Right cardiac atrium (tissue), 5 donors: ENCODE measurements around the gene RHOB. TPM values are rescaled to one million over a fixed set of nuclear protein-coding genes. Genes with fewer than 3 reads are reported as not detected.

Experiments used
- ATAC-seq, 2 donors: fragments of 200-7000 bp; cut with Tn5 transposase; one replicate each; pipeline versions ENCODE4 v1.8.0 to v1.9.1; 2020; ENCODE audit warnings: moderate library complexity in 2 of 2, mild to moderate bottlenecking in 1 of 2
- DNase-seq, 3 donors: peaks; one replicate each; pipeline ENCODE4 v3.0.0-alpha.2; 2020
- H3K27ac ChIP-seq: one replicate; pipeline ENCODE4 v1.5.1; 2013; ENCODE audit warnings: mild to moderate bottlenecking, low read length, control low read depth, moderate library complexity
- H3K27me3 ChIP-seq: one replicate; pipeline ENCODE4 v1.6.1; 2013; ENCODE audit not compliant: control insufficient read depth, insufficient read depth
- H3K4me1 ChIP-seq: one replicate; pipeline ENCODE4 v1.6.1; 2013; ENCODE audit warnings: low read length; ENCODE audit not compliant: control insufficient read depth, insufficient read depth
- H3K4me3 ChIP-seq: one replicate; pipeline ENCODE4 v1.5.1; 2013; ENCODE audit warnings: low read length, control low read depth
- H3K9me3 ChIP-seq: one replicate; pipeline ENCODE4 v1.6.1; 2013; ENCODE audit warnings: low read length; ENCODE audit not compliant: control insufficient read depth
- WGBS: extraction: QIAGEN DNeasy Blood & Tissue Kit; methylation state at CpG from one replicate; pipeline ENCODE4 v1.1.7; 2013; 5-methylcytosine and 5-hydroxymethylcytosine counted together
- intact Hi-C, 4 donors: fragments of 100-400 bp; cut with DNase I; formaldehyde crosslinking; loops; one replicate each; pipeline versions ENCODE4 v1.11.0 to v1.14.0; 2022 to 2023
- polyA plus RNA-seq: library from polyadenylated mRNA; stranded (reverse); fragments of 200-250 nt; gene quantifications from one replicate; pipeline ENCODE4 v1.2.3, GENCODE V29; 2013
- total RNA-seq, 4 donors: library from RNA; stranded (reverse); fragmentation: NEBNext Ultra II Directional; extraction: Animal tissue kit (Norgen Biotek cat#: 25700); gene quantifications; one replicate each; pipeline ENCODE4 v1.2.1, GENCODE V29; 2021
- donor health status: healthy with polysubstance abuse.
- donor health status: DM: no; HTN: yes; CAD: no.
- donor health status: DM: no; HTN: no; CAD: no.
- donor health status: DM: no; HTN: yes; CAD: no; lungs with severe emphysema.
- donor health status: DM: yes; HTN: yes; CAD: no.

RHOB gene
- total and polyA plus RNA-seq, 5 donors = 141 to 365 (median 225) TPM

- H3K4me1 ChIP-seq = peaks cover 17% of the 10 kb centered on the region
- H3K4me3 ChIP-seq = no peak overlapping the region
- no peaks in the 10 kb centered on the region for H3K9me3 ChIP-seq
- peak; percentile 39 to 67 for ATAC-seq
- WGBS = 46% methylated on average over 11 of the region's 11 CpGs
- peak in 2 of 3 donors; percentile 40 to 82 for DNase-seq
- no peaks in the 10 kb centered on the region for H3K27me3 ChIP-seq
- peak overlapping the region; percentile 0 for H3K27ac ChIP-seq
- intact Hi-C loops = no loop called here
These were observed 24.2 kb upstream of the RHOB start for GRCh38 chr2:20422402-20423271.

GRCh38 chr2:20423359-20423758, 23.5 kb upstream of the RHOB start:
- intact Hi-C loops = no loop called here
- 84% methylated on average over 6 of the region's 6 CpGs for WGBS
- H3K27me3 ChIP-seq = no peaks in the 10 kb centered on the region
- DNase-seq = no peak
- peaks cover 17% of the 10 kb centered on the region for H3K4me1 ChIP-seq
- no peak overlapping the region for H3K27ac ChIP-seq
- no peak overlapping the region for H3K4me3 ChIP-seq
- no peak for ATAC-seq
- H3K9me3 ChIP-seq = no peaks in the 10 kb centered on the region

- intact Hi-C loops = no loop called here
- DNase-seq = no peak
- Histone ChIP-seq H3K9me3 (no peaks in the 10 kb centered on the region), H3K4me3 (no peak overlapping the region), H3K27me3 (no peaks in the 10 kb centered on the region), H3K27ac (no peak overlapping the region), H3K4me1 (peaks cover 17% of the 10 kb centered on the region)
- ATAC-seq = no peak
- 95% methylated on average over 2 of the region's 2 CpGs for WGBS
These were observed 23.0 kb upstream of the RHOB start for GRCh38 chr2:20423847-20424246.

GRCh38 chr2:20424300-20425290, 22.3 kb upstream of the RHOB start:
- Histone ChIP-seq H3K4me1 (peaks cover 17% of the 10 kb centered on the region), H3K9me3 (no peaks in the 10 kb centered on the region), H3K27ac (peak overlapping the region; percentile 48), H3K4me3 (no peak overlapping the region), H3K27me3 (no peaks in the 10 kb centered on the region)
- intact Hi-C loops = no loop called here
- WGBS = 64% methylated on average over 15 of the region's 15 CpGs
- DNase-seq = peak; percentile 34 to 79 (median 78)
- peak; percentile 6 to 8 for ATAC-seq

- Histone ChIP-seq H3K9me3 (no peaks in the 10 kb centered on the region), H3K4me3 (no peak overlapping the region), H3K27ac (no peak overlapping the region), H3K4me1 (peaks cover 17% of the 10 kb centered on the region), H3K27me3 (no peaks in the 10 kb centered on the region)
- ATAC-seq (no peak), DNase-seq (no peak)
- intact Hi-C loops = no loop called here
- WGBS = 94% methylated on average over 6 of the region's 6 CpGs
These were observed 21.4 kb upstream of the RHOB start for GRCh38 chr2:20425371-20425881.

- no peak overlapping the region for H3K27ac ChIP-seq
- DNase-seq (no peak), ATAC-seq (no peak)
- no peaks in the 10 kb centered on the region for H3K9me3 ChIP-seq
- H3K4me1 ChIP-seq = peaks cover 17% of the 10 kb centered on the region
- WGBS = 95% methylated on average over 2 of the region's 2 CpGs
- H3K27me3 ChIP-seq = no peaks in the 10 kb centered on the region
- intact Hi-C loops = no loop called here
- H3K4me3 ChIP-seq = no peak overlapping the region
These were observed 21.0 kb upstream of the RHOB start for GRCh38 chr2:20425884-20426283.

GRCh38 chr2:20427931-20428526, 18.8 kb upstream of the RHOB start:
- WGBS = 83% methylated on average over 10 of the region's 10 CpGs
- no peak for DNase-seq
- intact Hi-C loops = no loop called here

GRCh38 chr2:20428717-20429490, 18.0 kb upstream of the RHOB start:
- Histone ChIP-seq H3K4me1 (peaks cover 3% of the 10 kb centered on the region), H3K9me3 (no peaks in the 10 kb centered on the region), H3K27ac (no peak overlapping the region), H3K27me3 (no peaks in the 10 kb centered on the region), H3K4me3 (no peak overlapping the region)
- WGBS = 88% methylated on average over 11 of the region's 11 CpGs
- intact Hi-C loops = no loop called here
- DNase-seq (no peak), ATAC-seq (no peak)

More at GRCh38 chr2:20427931-20428526, 18.8 kb upstream of the RHOB start:
- H3K4me3 ChIP-seq = no peak overlapping the region
- H3K4me1 ChIP-seq = peaks cover 4% of the 10 kb centered on the region
- H3K9me3 ChIP-seq = no peaks in the 10 kb centered on the region
- no peak for ATAC-seq
- H3K27me3 ChIP-seq = no peaks in the 10 kb centered on the region
- no peak overlapping the region for H3K27ac ChIP-seq

GRCh38 chr2:20429528-20429927, 17.3 kb upstream of the RHOB start:
- Histone ChIP-seq H3K4me1 (peaks cover 3% of the 10 kb centered on the region), H3K4me3 (no peak overlapping the region), H3K27me3 (no peaks in the 10 kb centered on the region), H3K27ac (no peak overlapping the region), H3K9me3 (no peaks in the 10 kb centered on the region)
- DNase-seq (no peak), ATAC-seq (peak; percentile 77 to 82)
- intact Hi-C loops = no loop called here
- WGBS = 38% methylated on average over 1 of the region's 1 CpG

- H3K9me3 ChIP-seq = no peaks in the 10 kb centered on the region
- no peak overlapping the region for H3K4me3 ChIP-seq
- peaks cover 3% of the 10 kb centered on the region for H3K4me1 ChIP-seq
- intact Hi-C loops = no loop called here
- ATAC-seq = peak; percentile 6 to 25
- WGBS = 72% methylated on average over 4 of the region's 4 CpGs
- H3K27me3 ChIP-seq = no peaks in the 10 kb centered on the region
- no peak overlapping the region for H3K27ac ChIP-seq
- no peak for DNase-seq
These were observed 16.8 kb upstream of the RHOB start for GRCh38 chr2:20430035-20430434.
